Measurements from ENCODE around the gene GJA3. TPM values are rescaled to one million over a fixed set of nuclear protein-coding genes. Genes with fewer than 3 reads are reported as not detected.

GJA3 gene
- total RNA-seq, 1 donor from 2014 or later, result 0.59 TPM

- TF ChIP-seq CTCF (IDR thresholded peaks at IDR 0.05; ENCODE audit: insufficient read depth, low read depth, low read length) (no peak), EZH2 (IDR thresholded peaks at IDR 0.05; ENCODE audit: insufficient read depth, low read length) (no peak)
- DNase-seq (ENCODE audit: low read depth), result no peak
- no peak overlapping the region for H3K4me3 ChIP-seq (ENCODE audit: insufficient read depth, low read depth, low read length)
- FAIRE-seq, result no peak
- Mint-ChIP-seq H3K4me1 (ENCODE audit: low read depth, unreplicated experiment) (peaks cover 12% of the 10 kb centered on the region), H3K4me3 (ENCODE audit: unreplicated experiment) (no peak overlapping the region), H3K9me3 (ENCODE audit: unreplicated experiment) (no peaks in the 10 kb centered on the region), H3K27ac (ENCODE audit: unreplicated experiment) (no peak overlapping the region), H3K36me3 (ENCODE audit: low read depth, unreplicated experiment) (peaks cover 1% of the 10 kb centered on the region), H3K27me3 (ENCODE audit: low read depth, unreplicated experiment) (peaks cover 43% of the 10 kb centered on the region)
- no peaks in the 10 kb centered on the region for H3K36me3 ChIP-seq (ENCODE audit: insufficient read depth, low read length)
- H3K4me1 ChIP-seq (ENCODE audit: insufficient read depth, low read length), result peaks cover 13% of the 10 kb centered on the region
- no peak overlapping the region for H3K9ac ChIP-seq (ENCODE audit: low read length)
- peaks cover 7% of the 10 kb centered on the region for H3K27me3 ChIP-seq (ENCODE audit: insufficient read depth, low read length)
- H4K20me1 ChIP-seq (ENCODE audit: insufficient read depth, low read length), result no peaks in the 10 kb centered on the region
- H3K4me2 ChIP-seq (ENCODE audit: low read length), result no peak overlapping the region
- no peak overlapping the region for H3K27ac ChIP-seq (ENCODE audit: low read depth, low read length)
- H3K9me3 ChIP-seq (ENCODE audit: insufficient read depth, low read depth, low read length), result no peaks in the 10 kb centered on the region
- H3K79me2 ChIP-seq (ENCODE audit: insufficient read depth, low read length), result no peaks in the 10 kb centered on the region
- H2AFZ ChIP-seq (ENCODE audit: low read depth, low read length), result no peak overlapping the region
Observed at GRCh38 chr13:20170921-20171320, 10.1 kb upstream of the GJA3 start.

- FAIRE-seq (no peak), DNase-seq (ENCODE audit: low read depth) (no peak)
- Mint-ChIP-seq H3K36me3 (ENCODE audit: low read depth, unreplicated experiment) (peaks cover 1% of the 10 kb centered on the region), H3K4me3 (ENCODE audit: unreplicated experiment) (no peak overlapping the region), H3K9me3 (ENCODE audit: unreplicated experiment) (no peaks in the 10 kb centered on the region), H3K27ac (ENCODE audit: unreplicated experiment) (no peak overlapping the region), H3K27me3 (ENCODE audit: low read depth, unreplicated experiment) (peaks cover 49% of the 10 kb centered on the region), H3K4me1 (ENCODE audit: low read depth, unreplicated experiment) (no peaks in the 10 kb centered on the region)
- Histone ChIP-seq H3K9ac (ENCODE audit: low read length) (no peak overlapping the region), H3K4me1 (ENCODE audit: insufficient read depth, low read length) (no peaks in the 10 kb centered on the region), H3K4me3 (ENCODE audit: insufficient read depth, low read depth, low read length) (no peak overlapping the region), H3K27ac (ENCODE audit: low read depth, low read length) (no peak overlapping the region), H3K79me2 (ENCODE audit: insufficient read depth, low read length) (no peaks in the 10 kb centered on the region), H2AFZ (ENCODE audit: low read depth, low read length) (no peak overlapping the region), H3K36me3 (ENCODE audit: insufficient read depth, low read length) (no peaks in the 10 kb centered on the region), H3K27me3 (ENCODE audit: insufficient read depth, low read length) (peaks cover 7% of the 10 kb centered on the region), H3K4me2 (ENCODE audit: low read length) (no peak overlapping the region), H3K9me3 (ENCODE audit: insufficient read depth, low read depth, low read length) (no peaks in the 10 kb centered on the region), H4K20me1 (ENCODE audit: insufficient read depth, low read length) (no peaks in the 10 kb centered on the region)
- TF ChIP-seq EZH2 (IDR thresholded peaks at IDR 0.05; ENCODE audit: insufficient read depth, low read length) (no peak), CTCF (IDR thresholded peaks at IDR 0.05; ENCODE audit: insufficient read depth, low read depth, low read length) (no peak)
Observed at GRCh38 chr13:20168396-20168795, 7.5 kb upstream of the GJA3 start.

- Mint-ChIP-seq H3K9me3 (ENCODE audit: unreplicated experiment) (no peaks in the 10 kb centered on the region), H3K27ac (ENCODE audit: unreplicated experiment) (peak overlapping the region; percentile 41), H3K27me3 (ENCODE audit: low read depth, unreplicated experiment) (peaks cover 51% of the 10 kb centered on the region), H3K36me3 (ENCODE audit: low read depth, unreplicated experiment) (peaks cover 1% of the 10 kb centered on the region), H3K4me3 (ENCODE audit: unreplicated experiment) (no peak overlapping the region), H3K4me1 (ENCODE audit: low read depth, unreplicated experiment) (no peaks in the 10 kb centered on the region)
- peaks cover 21% of the 10 kb centered on the region for H3K27me3 ChIP-seq (ENCODE audit: insufficient read depth, low read length)
- DNase-seq (ENCODE audit: low read depth) (no peak), FAIRE-seq (no peak)
- no peak overlapping the region for H3K4me3 ChIP-seq (ENCODE audit: insufficient read depth, low read depth, low read length)
- no peak for TF ChIP-seq EZH2 (IDR thresholded peaks at IDR 0.05; ENCODE audit: insufficient read depth, low read length)
- TF ChIP-seq CTCF (IDR thresholded peaks at IDR 0.05; ENCODE audit: insufficient read depth, low read depth, low read length), result no peak
- H3K9me3 ChIP-seq (ENCODE audit: insufficient read depth, low read depth, low read length), result no peaks in the 10 kb centered on the region
- H3K4me2 ChIP-seq (ENCODE audit: low read length), result no peak overlapping the region
- H2AFZ ChIP-seq (ENCODE audit: low read depth, low read length), result no peak overlapping the region
- no peak overlapping the region for H3K9ac ChIP-seq (ENCODE audit: low read length)
- no peaks in the 10 kb centered on the region for H3K36me3 ChIP-seq (ENCODE audit: insufficient read depth, low read length)
- no peaks in the 10 kb centered on the region for H4K20me1 ChIP-seq (ENCODE audit: insufficient read depth, low read length)
- H3K27ac ChIP-seq (ENCODE audit: low read depth, low read length), result no peak overlapping the region
- H3K79me2 ChIP-seq (ENCODE audit: insufficient read depth, low read length), result no peaks in the 10 kb centered on the region
- no peaks in the 10 kb centered on the region for H3K4me1 ChIP-seq (ENCODE audit: insufficient read depth, low read length)
Observed at GRCh38 chr13:20165417-20166257, 4.8 kb upstream of the GJA3 start.

All from astrocyte (in vitro differentiated cells and primary cell).